Endodermal cell (in vitro differentiated cells): ENCODE results near the gene ANKS1B. TPM values are rescaled to one million over a fixed set of nuclear protein-coding genes. Genes with fewer than 3 reads are reported as not detected.

Experiments
- DNase-seq: peaks from one replicate; pipeline ENCODE4 v3.0.0-alpha.2; 2017
- H3K27ac ChIP-seq: 2 replicates; pipeline ENCODE4 v1.5.1; 2013; ENCODE audit warnings: mild to moderate bottlenecking, low read depth, low read length, moderate library complexity
- H3K27me3 ChIP-seq: 2 replicates; pipeline ENCODE4 v1.6.1; 2013; ENCODE audit warnings: mild to moderate bottlenecking, low read length, moderate library complexity; ENCODE audit not compliant: insufficient read depth, control insufficient read depth, poor library complexity, severe bottlenecking
- H3K36me3 ChIP-seq: 2 replicates; pipeline ENCODE4 v1.7.0; 2013; ENCODE audit warnings: mild to moderate bottlenecking, low read length, moderate library complexity; ENCODE audit not compliant: control insufficient read depth, insufficient read depth
- H3K4me1 ChIP-seq: one replicate; pipeline ENCODE4 v1.7.0; 2013; ENCODE audit warnings: low read length; ENCODE audit not compliant: control insufficient read depth, insufficient read depth
- H3K4me3 ChIP-seq: 2 replicates; pipeline ENCODE4 v1.5.1; 2013; ENCODE audit warnings: mild to moderate bottlenecking, low read length, moderate library complexity
- H3K9ac ChIP-seq: 2 replicates; pipeline ENCODE4 v1.6.1; 2013; ENCODE audit warnings: mild to moderate bottlenecking, low read length, moderate library complexity; ENCODE audit not compliant: poor library complexity, severe bottlenecking; ENCODE audit errors: extremely low read depth
- H3K9me3 ChIP-seq: 2 replicates; pipeline ENCODE4 v1.6.1; 2013; ENCODE audit warnings: mild to moderate bottlenecking, low read length, moderate library complexity; ENCODE audit not compliant: control insufficient read depth
- H3K27ac Mint-ChIP-seq: 2 replicates; pipeline ENCODE4 v1.8.0; 2020; ENCODE audit warnings: mixed read lengths
- H3K27me3 Mint-ChIP-seq: 2 replicates; pipeline ENCODE4 v1.8.0; 2021; ENCODE audit warnings: mild to moderate bottlenecking, mixed read lengths; ENCODE audit not compliant: insufficient read depth
- H3K36me3 Mint-ChIP-seq: 2 replicates; pipeline ENCODE4 v1.8.0; 2020; ENCODE audit warnings: low read depth, mixed read lengths
- H3K4me1 Mint-ChIP-seq: 2 replicates; pipeline ENCODE4 v1.8.0; 2020; ENCODE audit warnings: mixed read lengths
- H3K4me3 Mint-ChIP-seq: 2 replicates; pipeline ENCODE4 v1.8.0; 2020; ENCODE audit warnings: mild to moderate bottlenecking, moderate library complexity, mixed read lengths
- H3K9me3 Mint-ChIP-seq: 2 replicates; pipeline ENCODE4 v1.8.0; 2020; ENCODE audit warnings: mild to moderate bottlenecking, mixed read lengths
- WGBS, 2 experiments: methylation state at CpG; one replicate each; pipeline versions ENCODE4 v1.1.5 to v1.1.7; 2013; ENCODE audit warnings: missing lambda C conversion rate in 2 of 2, mixed read lengths in 1 of 2; ENCODE audit not compliant: insufficient coverage in 1 of 2, insufficient read length in 1 of 2; 5-methylcytosine and 5-hydroxymethylcytosine counted together
- total RNA-seq, 2 donors: library from RNA; stranded (reverse); fragmentation: NEBNext Ultra II Directional in 1 of 2; extraction: Animal tissue kit (Norgen Biotek cat#: 25700) in 1 of 2; gene quantifications; 2 replicates in 1 of 2; 3 replicates in 1 of 2; pipeline ENCODE4 v1.2.1, GENCODE V29; 2021
- TF ChIP-seq, protein P1 (sequence below): fragments of 200-600 bp; sonication (generic); conservative IDR thresholded peaks from 2 replicates; pipeline ENCODE4 v1.5.0; 2021; ENCODE audit warnings: antibody characterized with exemption, mild to moderate bottlenecking

ANKS1B gene
- total RNA-seq, 2 donors from 2014 or later: 28.5 to 65.8 TPM

DNA sequence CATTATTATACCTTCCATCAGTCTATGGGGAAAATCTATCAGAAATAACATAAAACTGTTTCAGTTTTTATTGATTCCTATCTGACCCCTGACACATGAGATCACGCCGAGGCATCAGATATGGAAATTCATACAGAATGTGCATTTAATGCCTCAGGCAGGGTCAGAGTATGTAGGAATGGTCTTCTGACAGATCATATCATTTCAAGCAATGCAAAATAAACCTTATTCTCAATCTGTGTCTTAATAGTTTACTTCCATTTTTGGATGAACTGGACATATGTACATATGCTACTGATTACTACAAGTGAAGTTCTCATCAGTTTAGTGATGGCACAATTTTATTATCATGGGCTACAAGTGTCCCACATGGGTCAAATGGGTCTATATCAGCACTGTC is 150.0 kb downstream of the ANKS1B start:
- Histone ChIP-seq H3K27ac (no peak overlapping the region), H3K4me3 (no peak overlapping the region), H3K4me1 (peaks cover 4% of the 10 kb centered on the region), H3K36me3 (no peaks in the 10 kb centered on the region), H3K9me3 (no peaks in the 10 kb centered on the region), H3K9ac (no peak overlapping the region), H3K27me3 (no peaks in the 10 kb centered on the region)
- TF ChIP-seq, protein P1, sequence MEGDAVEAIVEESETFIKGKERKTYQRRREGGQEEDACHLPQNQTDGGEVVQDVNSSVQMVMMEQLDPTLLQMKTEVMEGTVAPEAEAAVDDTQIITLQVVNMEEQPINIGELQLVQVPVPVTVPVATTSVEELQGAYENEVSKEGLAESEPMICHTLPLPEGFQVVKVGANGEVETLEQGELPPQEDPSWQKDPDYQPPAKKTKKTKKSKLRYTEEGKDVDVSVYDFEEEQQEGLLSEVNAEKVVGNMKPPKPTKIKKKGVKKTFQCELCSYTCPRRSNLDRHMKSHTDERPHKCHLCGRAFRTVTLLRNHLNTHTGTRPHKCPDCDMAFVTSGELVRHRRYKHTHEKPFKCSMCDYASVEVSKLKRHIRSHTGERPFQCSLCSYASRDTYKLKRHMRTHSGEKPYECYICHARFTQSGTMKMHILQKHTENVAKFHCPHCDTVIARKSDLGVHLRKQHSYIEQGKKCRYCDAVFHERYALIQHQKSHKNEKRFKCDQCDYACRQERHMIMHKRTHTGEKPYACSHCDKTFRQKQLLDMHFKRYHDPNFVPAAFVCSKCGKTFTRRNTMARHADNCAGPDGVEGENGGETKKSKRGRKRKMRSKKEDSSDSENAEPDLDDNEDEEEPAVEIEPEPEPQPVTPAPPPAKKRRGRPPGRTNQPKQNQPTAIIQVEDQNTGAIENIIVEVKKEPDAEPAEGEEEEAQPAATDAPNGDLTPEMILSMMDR: no peak
- WGBS, 2 experiments: 92% methylated on average over 2 of the region's 2 CpGs; no CpG with 5 or more reads in 1 of the 2 experiments
- no peak for DNase-seq
- no peak overlapping the region for H3K4me3 Mint-ChIP-seq
- H3K4me1 Mint-ChIP-seq: no peaks in the 10 kb centered on the region
- no peaks in the 10 kb centered on the region for H3K9me3 Mint-ChIP-seq
- no peaks in the 10 kb centered on the region for H3K36me3 Mint-ChIP-seq
- no peaks in the 10 kb centered on the region for H3K27me3 Mint-ChIP-seq
- no peak overlapping the region for H3K27ac Mint-ChIP-seq

DNA sequence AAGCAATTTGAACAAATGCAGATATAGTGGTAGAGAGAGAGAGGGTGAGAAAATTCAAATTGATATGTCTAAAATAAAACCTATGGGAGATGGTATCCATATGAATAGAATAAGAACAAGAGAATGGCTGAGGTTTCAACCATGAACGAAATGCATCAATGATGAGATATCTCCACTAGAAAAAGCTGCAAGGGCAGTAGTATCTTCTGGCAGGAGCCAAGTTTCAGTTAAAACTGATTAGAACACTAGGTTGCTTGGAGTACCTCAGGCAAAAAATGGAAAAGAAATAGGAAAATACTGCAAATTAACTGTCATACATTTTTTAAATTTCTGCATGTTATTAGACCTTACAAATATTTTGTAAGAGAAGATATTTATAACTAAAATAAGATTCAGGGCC is 151.3 kb downstream of the ANKS1B start:
- peaks cover 4% of the 10 kb centered on the region for H3K4me1 ChIP-seq
- Mint-ChIP-seq H3K4me1 (no peaks in the 10 kb centered on the region), H3K27ac (no peak overlapping the region), H3K36me3 (no peaks in the 10 kb centered on the region), H3K9me3 (no peaks in the 10 kb centered on the region), H3K4me3 (no peak overlapping the region), H3K27me3 (no peaks in the 10 kb centered on the region)
- H3K9ac ChIP-seq: no peak overlapping the region
- TF ChIP-seq, protein P1: no peak
- no peaks in the 10 kb centered on the region for H3K27me3 ChIP-seq
- H3K4me3 ChIP-seq: no peak overlapping the region
- DNase-seq: no peak
- no peaks in the 10 kb centered on the region for H3K36me3 ChIP-seq
- no peak overlapping the region for H3K27ac ChIP-seq
- WGBS, 2 experiments: 76% methylated on average over 1 of the region's 1 CpG; no CpG with 5 or more reads in 1 of the 2 experiments
- H3K9me3 ChIP-seq: no peaks in the 10 kb centered on the region

DNA sequence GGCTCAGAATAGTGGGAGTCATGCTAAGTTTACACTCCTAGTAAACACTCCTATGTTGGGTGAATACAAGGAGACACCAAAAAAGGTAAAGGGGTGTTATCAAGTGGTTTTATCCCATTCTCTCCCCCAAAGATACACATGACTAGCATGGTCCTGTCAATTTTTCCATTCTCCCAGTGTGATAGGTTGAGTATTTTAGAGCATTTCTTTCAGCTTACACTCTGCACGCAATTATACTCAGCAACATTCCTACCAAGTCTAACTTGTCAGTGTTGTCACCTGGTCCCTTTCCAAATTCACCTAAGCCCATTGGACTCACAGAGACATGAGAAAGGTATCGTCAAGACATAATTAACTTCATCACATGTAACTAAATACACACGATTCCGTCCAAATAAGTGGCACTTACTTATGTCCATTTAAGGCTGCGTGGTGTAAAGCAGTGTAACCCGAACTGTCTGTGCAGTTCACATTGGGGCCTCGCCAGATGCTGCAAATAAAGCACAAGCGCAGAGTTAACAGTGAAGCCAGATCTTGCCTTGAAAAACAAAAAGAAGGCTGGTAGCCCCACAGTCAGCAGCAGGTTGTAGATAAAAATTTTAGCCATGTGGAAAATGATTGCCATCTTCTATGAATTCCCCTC is 159.7 kb downstream of the ANKS1B start:
- H3K9me3 Mint-ChIP-seq: no peaks in the 10 kb centered on the region
- Histone ChIP-seq H3K4me3 (no peak overlapping the region), H3K27me3 (no peaks in the 10 kb centered on the region), H3K9me3 (no peaks in the 10 kb centered on the region), H3K9ac (no peak overlapping the region), H3K36me3 (no peaks in the 10 kb centered on the region), H3K27ac (no peak overlapping the region), H3K4me1 (no peaks in the 10 kb centered on the region)
- DNase-seq: no peak
- H3K27me3 Mint-ChIP-seq: no peaks in the 10 kb centered on the region
- 93% methylated on average over 8 of the region's 8 CpGs for WGBS, 2 experiments
- H3K4me1 Mint-ChIP-seq: no peaks in the 10 kb centered on the region
- H3K27ac Mint-ChIP-seq: no peak overlapping the region
- H3K36me3 Mint-ChIP-seq: peaks cover 2% of the 10 kb centered on the region
- H3K4me3 Mint-ChIP-seq: no peak overlapping the region
- TF ChIP-seq, protein P1: no peak
